Prostate gland (tissue), 2 donors: ENCODE results near the gene PICALM. TPM values are rescaled to one million over a fixed set of nuclear protein-coding genes. Genes with fewer than 3 reads are reported as not detected.

Experiments used
- DNase-seq: peaks from one replicate; pipeline ENCODE4 v3.0.0-alpha.2; 2019; ENCODE audit warnings: low spot score
- H3K27ac ChIP-seq, 2 donors: fragments of 200-600 bp; sonication (generic); 2 replicates each; pipeline ENCODE4 v1.5.1; 2017 to 2019
- H3K27me3 ChIP-seq: fragments of 200-600 bp; sonication (generic); replicated peaks from 2 replicates; pipeline ENCODE4 v1.5.1; 2019; ENCODE audit not compliant: insufficient read depth
- H3K36me3 ChIP-seq, 2 donors: fragments of 200-600 bp; sonication (generic); 1 replicate in 1 of 2; 2 replicates in 1 of 2; pipeline versions ENCODE4 v1.5.1 to v1.8.1; 2017 to 2019
- H3K4me1 ChIP-seq: fragments of 200-600 bp; sonication (generic); replicated peaks from 2 replicates; pipeline ENCODE4 v1.5.1; 2019
- H3K4me3 ChIP-seq, 2 donors: fragments of 200-600 bp; sonication (generic); 2 replicates each; pipeline ENCODE4 v1.5.1; 2017 to 2019
- H3K9me3 ChIP-seq: fragments of 200-600 bp; sonication (generic); 2 replicates; pipeline ENCODE4 v1.5.1; 2017
- CTCF ChIP-seq, 4 experiments: fragments of 200-600 bp in 2 of 4; fragments of 450-650 bp in 2 of 4; sonication (generic) in 2 of 4; IDR thresholded peaks; 1 replicate in 3 of 4; 2 replicates in 1 of 4; pipeline ENCODE4 v1.5.1; 2016 to 2019; ENCODE audit warnings: antibody characterized with exemption in 4 of 4, mild to moderate bottlenecking in 2 of 4, moderate library complexity in 2 of 4
- POLR2A ChIP-seq: fragments of 450-650 bp; IDR thresholded peaks from one replicate; pipeline ENCODE4 v1.6.1; 2016; ENCODE audit warnings: antibody characterized with exemption, mild to moderate bottlenecking
- POLR2AphosphoS5 ChIP-seq: sonication (generic); formaldehyde crosslinking; IDR thresholded peaks from one replicate; pipeline ENCODE4 v1.6.1; 2017; ENCODE audit warnings: antibody characterized with exemption
- WGBS: methylation state at CpG from one replicate; pipeline ENCODE4 v1.1.5; 2018; 5-methylcytosine and 5-hydroxymethylcytosine counted together
- intact Hi-C: fragments of 100-400 bp; cut with DNase I; formaldehyde crosslinking; loops from one replicate; pipeline ENCODE4 v1.14.2; 2022
- total RNA-seq, 2 donors: library from RNA; depleted of rRNA; stranded (reverse); fragments of >200 nt; gene quantifications; one replicate each; pipeline ENCODE4 v1.1.0, GENCODE V29; 2016

Gene PICALM
- 100 to 1,000 TPM; 144 to 206 TPM for total RNA-seq

- Histone ChIP-seq H3K27ac (peak within 1 kb of the TSS; percentile 94 to 95), H3K4me3 (peak within 1 kb of the TSS; percentile 91 to 98), H3K9me3 (no peaks in the 10 kb centered on the region), H3K36me3 (no peaks in the 10 kb centered on the region), H3K4me1 (no peaks in the 10 kb centered on the region), H3K27me3 (no peaks in the 10 kb centered on the region)
- DNase-seq = peak; percentile 97
- intact Hi-C loops = loop anchor here (10.0 kb wide), 1 partner anchor 124 kb away; no protein-coding TSS in a partner anchor
- 0% methylated on average over 29 of the region's 48 CpGs for WGBS
- TF ChIP-seq CTCF (IDR thresholded peaks at IDR 0.05) = peak in 3 of 4 experiments; percentile 6 to 33 (median 11)
- peak; percentile 83 for TF ChIP-seq POLR2A
- peak; percentile 96 for TF ChIP-seq POLR2AphosphoS5
These were observed at the start of gene PICALM for GRCh38 chr11:86068951-86069407. PICALM (minus strand) TSS chr11:86069084; CDS start chr11:86068780, 304 bp downstream.

- H3K4me1 ChIP-seq = no peaks in the 10 kb centered on the region
- WGBS = 61% methylated on average over 2 of the region's 2 CpGs
These were observed 49.4 kb upstream of the PICALM start for GRCh38 chr11:86118253-86118652.

GRCh38 chr11:86117712-86118063 is 48.8 kb upstream of the PICALM start:
- H3K4me3 ChIP-seq = no peak overlapping the region
- WGBS = 97% methylated on average over 1 of the region's 1 CpG
- DNase-seq = no peak
- intact Hi-C loops = loop anchor here (5.0 kb wide), 1 partner anchor 45 kb away; no protein-coding TSS in a partner anchor
- H3K27me3 ChIP-seq = no peaks in the 10 kb centered on the region
- no peaks in the 10 kb centered on the region for H3K4me1 ChIP-seq
- no peaks in the 10 kb centered on the region for H3K9me3 ChIP-seq
- no peak overlapping the region for H3K27ac ChIP-seq
- no peaks in the 10 kb centered on the region for H3K36me3 ChIP-seq
- TF ChIP-seq CTCF (IDR thresholded peaks at IDR 0.05) = no peak
- TF ChIP-seq POLR2AphosphoS5 = no peak
- TF ChIP-seq POLR2A = no peak

More at GRCh38 chr11:86118253-86118652, 49.4 kb upstream of the PICALM start:
- no peak overlapping the region for H3K27ac ChIP-seq
- DNase-seq = no peak
- H3K27me3 ChIP-seq = no peaks in the 10 kb centered on the region
- H3K36me3 ChIP-seq = no peaks in the 10 kb centered on the region
- intact Hi-C loops = loop anchor here (5.0 kb wide), 1 partner anchor 46 kb away; no protein-coding TSS in a partner anchor
- H3K4me3 ChIP-seq = no peak overlapping the region
- no peaks in the 10 kb centered on the region for H3K9me3 ChIP-seq
- TF ChIP-seq CTCF (IDR thresholded peaks at IDR 0.05) (no peak), POLR2AphosphoS5 (no peak), POLR2A (no peak)

- no peaks in the 10 kb centered on the region for H3K4me1 ChIP-seq
- H3K4me3 ChIP-seq = no peak overlapping the region
- no peak for DNase-seq
- intact Hi-C loops = loop anchor here (5.0 kb wide), 1 partner anchor 45 kb away; no protein-coding TSS in a partner anchor
- TF ChIP-seq POLR2AphosphoS5 (no peak), CTCF (IDR thresholded peaks at IDR 0.05) (no peak), POLR2A (no peak)
- no peaks in the 10 kb centered on the region for H3K27me3 ChIP-seq
- H3K27ac ChIP-seq = no peak overlapping the region
- no peaks in the 10 kb centered on the region for H3K9me3 ChIP-seq
- no peaks in the 10 kb centered on the region for H3K36me3 ChIP-seq
- WGBS = 93% methylated on average over 5 of the region's 5 CpGs
These were observed 48.3 kb upstream of the PICALM start for GRCh38 chr11:86117001-86117711.

GRCh38 chr11:86116386-86116726 is 47.5 kb upstream of the PICALM start:
- Histone ChIP-seq H3K4me3 (no peak overlapping the region), H3K9me3 (no peaks in the 10 kb centered on the region), H3K27me3 (no peaks in the 10 kb centered on the region), H3K27ac (no peak overlapping the region), H3K4me1 (no peaks in the 10 kb centered on the region), H3K36me3 (no peaks in the 10 kb centered on the region)
- TF ChIP-seq POLR2A (no peak), POLR2AphosphoS5 (no peak), CTCF (IDR thresholded peaks at IDR 0.05) (no peak)
- DNase-seq = no peak
- intact Hi-C loops = loop anchor here (5.0 kb wide), 1 partner anchor 44 kb away; no protein-coding TSS in a partner anchor
- WGBS = 42% methylated on average over 4 of the region's 4 CpGs
